HepG2 (cell line): ENCODE results near the gene ZBTB7B. TPM values are rescaled to one million over a fixed set of nuclear protein-coding genes. Genes with fewer than 3 reads are reported as not detected.

Source experiments
- ARNT2 ChIP-seq: sonication (generic); formaldehyde crosslinking; IDR thresholded peaks from 2 replicates; pipeline ENCODE4 v1.8.0; 2022; ENCODE audit warnings: mild to moderate bottlenecking, low read depth, missing genetic modification reagents, moderate library complexity
- ATF7 ChIP-seq, 2 experiments: fragments of 450-650 bp in 1 of 2; sonication (generic) in 1 of 2; formaldehyde crosslinking in 1 of 2; IDR thresholded peaks; 2 replicates each; pipeline versions ENCODE4 v1.4.0 to v1.6.1; 2016 to 2020; ENCODE audit warnings: antibody characterized with exemption in 1 of 2, mild to moderate bottlenecking in 1 of 2, missing genetic modification reagents in 1 of 2
- E2F5 ChIP-seq: sonication (generic); formaldehyde crosslinking; conservative IDR thresholded peaks from 2 replicates; pipeline ENCODE4 v1.4.0; 2020; ENCODE audit warnings: missing genetic modification reagents
- EED ChIP-seq: sonication (generic); formaldehyde crosslinking; IDR thresholded peaks from 2 replicates; pipeline ENCODE4 v1.5.0; 2020; ENCODE audit warnings: mild to moderate bottlenecking, missing genetic modification reagents
- GMEB1 ChIP-seq: sonication (generic); formaldehyde crosslinking; IDR thresholded peaks from 2 replicates; pipeline ENCODE4 v1.5.1; 2020; ENCODE audit warnings: missing genetic modification reagents, mild to moderate bottlenecking, borderline replicate concordance
- HNRNPLL ChIP-seq: fragments of 200-400 bp; formaldehyde crosslinking; IDR thresholded peaks from 2 replicates; pipeline ENCODE4 v1.6.1; 2017; ENCODE audit warnings: mild to moderate bottlenecking, low read depth, low read length; ENCODE audit not compliant: poor library complexity, severe bottlenecking
- MXD4 ChIP-seq: IDR thresholded peaks from 2 replicates; pipeline ENCODE4 v1.6.1; 2016; ENCODE audit warnings: mild to moderate bottlenecking, missing biosample characterization, missing genetic modification reagents
- SMYD3 ChIP-seq: sonication (generic); formaldehyde crosslinking; IDR thresholded peaks from 2 replicates; pipeline ENCODE4 v1.8.1; 2023; ENCODE audit warnings: mild to moderate bottlenecking, missing genetic modification reagents
- ZNF232 ChIP-seq: sonication (generic); formaldehyde crosslinking; IDR thresholded peaks from 2 replicates; pipeline ENCODE4 v1.4.0; 2020; ENCODE audit warnings: missing genetic modification reagents, borderline replicate concordance
- ZNF30 ChIP-seq: sonication (generic); formaldehyde crosslinking; IDR thresholded peaks from 2 replicates; pipeline ENCODE4 v1.5.0; 2020; ENCODE audit warnings: mild to moderate bottlenecking, missing genetic modification reagents
- ZNF367 ChIP-seq: sonication (generic); formaldehyde crosslinking; IDR thresholded peaks from 2 replicates; pipeline ENCODE4 v1.4.0; 2020; ENCODE audit warnings: missing genetic modification reagents, borderline replicate concordance
- ZNF441 ChIP-seq: sonication (generic); formaldehyde crosslinking; IDR thresholded peaks from 2 replicates; pipeline ENCODE4 v1.7.0; 2021; ENCODE audit warnings: missing genetic modification reagents, borderline replicate concordance
- ZSCAN9 ChIP-seq: IDR thresholded peaks from 2 replicates; pipeline ENCODE4 v1.6.1; 2016; ENCODE audit warnings: borderline replicate concordance
- polyA plus RNA-seq, 8 experiments: library from polyadenylated mRNA; depleted of rRNA in 3 of 8; stranded (reverse) in 7 of 8; unstranded in 1 of 8; fragments of >200 nt; fragmentation: Illumina TruSeq in 4 of 8; extraction: Trizol in 4 of 8; gene quantifications; 2 replicates each; pipeline versions ENCODE4 v1.2.1 to v1.2.3, GENCODE V29; 2011 to 2016; ENCODE audit warnings: low read depth in 4 of 8, missing spikeins in 1 of 8, mixed read lengths in 1 of 8; ENCODE audit not compliant: insufficient read depth in 1 of 8
- total RNA-seq, 5 experiments: library from RNA; depleted of rRNA; stranded (reverse); fragments of >200 nt; fragmentation: Illumina TruSeq; extraction: Trizol; gene quantifications; 2 replicates each; pipeline ENCODE4 v1.2.3, GENCODE V29; 2016; ENCODE audit warnings: low read depth in 1 of 5
- TF ChIP-seq, protein P1 (sequence below): IDR thresholded peaks from 2 replicates; pipeline ENCODE4 v1.6.1; 2018; ENCODE audit warnings: missing genetic modification reagents
- TF ChIP-seq, protein P2 (sequence below): sonication (generic); formaldehyde crosslinking; IDR thresholded peaks from one replicate; pipeline ENCODE4 v1.5.1; 2020; ENCODE audit warnings: mild to moderate bottlenecking, missing genetic modification reagents; ENCODE audit errors: not compliant biosample characterization

ZBTB7B gene
- total and polyA plus RNA-seq, 2 of the 13 experiments (the other 11 are each of a cell fraction or from before 2014, with no cell fraction given), result 15.5 to 17.5 TPM

DNA sequence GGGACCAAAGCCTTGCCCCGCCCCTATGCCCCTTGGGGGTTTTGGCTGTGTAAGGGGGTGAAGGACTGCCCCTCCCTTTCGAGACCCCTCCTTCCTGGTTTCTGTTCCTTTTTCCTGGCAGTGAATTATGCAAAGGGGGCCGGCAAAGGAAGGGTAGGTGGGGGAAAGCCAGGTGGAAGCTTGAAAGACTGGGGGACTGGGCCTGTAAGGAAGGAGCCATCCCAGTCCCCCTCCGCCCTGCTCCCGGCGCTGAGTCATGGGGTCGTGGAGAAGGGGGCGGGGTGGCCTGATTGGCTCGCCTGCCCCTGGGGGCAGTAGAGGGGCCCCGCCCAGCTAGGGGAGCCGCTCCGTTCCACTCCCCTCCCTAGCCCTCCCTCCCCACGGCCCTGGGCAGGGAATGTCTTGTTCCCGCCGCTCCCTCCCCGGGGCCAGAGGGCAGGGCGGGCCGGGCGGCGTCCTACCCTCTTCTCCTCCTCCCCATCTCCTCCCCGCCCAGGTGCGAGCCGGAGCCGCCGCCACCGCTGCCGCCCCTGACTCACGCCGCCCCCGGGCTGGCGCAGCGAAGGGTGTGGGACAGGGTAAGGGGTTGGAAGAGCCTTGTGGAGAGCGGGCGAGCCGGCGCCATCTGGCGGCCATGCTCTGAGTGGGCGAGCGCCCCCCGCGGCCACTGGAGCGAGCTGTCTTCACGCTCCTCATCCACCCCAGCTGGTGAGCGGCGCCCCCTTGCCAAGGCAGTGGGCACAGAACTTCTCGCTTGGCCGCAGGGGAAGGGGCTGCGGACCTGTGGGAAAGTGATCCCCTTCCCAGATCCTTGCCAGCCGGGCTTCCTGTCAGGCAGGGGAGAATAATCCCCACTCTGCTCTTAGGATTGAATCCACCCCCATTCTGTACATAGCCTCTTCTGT is 14.7 kb downstream of the ZBTB7B start (continued):
- peak; percentile 91 for TF ChIP-seq ARNT2
- TF ChIP-seq SMYD3, result no peak
- TF ChIP-seq MXD4 (CRISPR knock-in tag), result peak; percentile 73; the same call in 1 of the 2 replicates
- TF ChIP-seq HNRNPLL, result peak; percentile 62
- TF ChIP-seq ZNF441 (CRISPR knock-in tag), result 0 out of 2 replicates have a peak, but pooled peaks have one; percentile 9
- peak; percentile 64 for TF ChIP-seq GMEB1
- peak; percentile 49; the same call in 1 of the 2 replicates for TF ChIP-seq E2F5
- TF ChIP-seq, protein P1, sequence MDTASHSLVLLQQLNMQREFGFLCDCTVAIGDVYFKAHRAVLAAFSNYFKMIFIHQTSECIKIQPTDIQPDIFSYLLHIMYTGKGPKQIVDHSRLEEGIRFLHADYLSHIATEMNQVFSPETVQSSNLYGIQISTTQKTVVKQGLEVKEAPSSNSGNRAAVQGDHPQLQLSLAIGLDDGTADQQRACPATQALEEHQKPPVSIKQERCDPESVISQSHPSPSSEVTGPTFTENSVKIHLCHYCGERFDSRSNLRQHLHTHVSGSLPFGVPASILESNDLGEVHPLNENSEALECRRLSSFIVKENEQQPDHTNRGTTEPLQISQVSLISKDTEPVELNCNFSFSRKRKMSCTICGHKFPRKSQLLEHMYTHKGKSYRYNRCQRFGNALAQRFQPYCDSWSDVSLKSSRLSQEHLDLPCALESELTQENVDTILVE (CRISPR knock-in tag), result 0 out of 2 replicates have a peak, but pooled peaks have one; percentile 72
- no peak for TF ChIP-seq ATF7 (IDR thresholded peaks at IDR 0.05)
- no peak; the same call in 1 of the 2 replicates for TF ChIP-seq ATF7 (CRISPR knock-in tag; IDR thresholded peaks at IDR 0.05)
- TF ChIP-seq ZNF30, result no peak
- no peak for TF ChIP-seq EED (CRISPR knock-in tag)
- no peak for TF ChIP-seq ZNF232 (CRISPR knock-in tag)
- TF ChIP-seq, protein P2, sequence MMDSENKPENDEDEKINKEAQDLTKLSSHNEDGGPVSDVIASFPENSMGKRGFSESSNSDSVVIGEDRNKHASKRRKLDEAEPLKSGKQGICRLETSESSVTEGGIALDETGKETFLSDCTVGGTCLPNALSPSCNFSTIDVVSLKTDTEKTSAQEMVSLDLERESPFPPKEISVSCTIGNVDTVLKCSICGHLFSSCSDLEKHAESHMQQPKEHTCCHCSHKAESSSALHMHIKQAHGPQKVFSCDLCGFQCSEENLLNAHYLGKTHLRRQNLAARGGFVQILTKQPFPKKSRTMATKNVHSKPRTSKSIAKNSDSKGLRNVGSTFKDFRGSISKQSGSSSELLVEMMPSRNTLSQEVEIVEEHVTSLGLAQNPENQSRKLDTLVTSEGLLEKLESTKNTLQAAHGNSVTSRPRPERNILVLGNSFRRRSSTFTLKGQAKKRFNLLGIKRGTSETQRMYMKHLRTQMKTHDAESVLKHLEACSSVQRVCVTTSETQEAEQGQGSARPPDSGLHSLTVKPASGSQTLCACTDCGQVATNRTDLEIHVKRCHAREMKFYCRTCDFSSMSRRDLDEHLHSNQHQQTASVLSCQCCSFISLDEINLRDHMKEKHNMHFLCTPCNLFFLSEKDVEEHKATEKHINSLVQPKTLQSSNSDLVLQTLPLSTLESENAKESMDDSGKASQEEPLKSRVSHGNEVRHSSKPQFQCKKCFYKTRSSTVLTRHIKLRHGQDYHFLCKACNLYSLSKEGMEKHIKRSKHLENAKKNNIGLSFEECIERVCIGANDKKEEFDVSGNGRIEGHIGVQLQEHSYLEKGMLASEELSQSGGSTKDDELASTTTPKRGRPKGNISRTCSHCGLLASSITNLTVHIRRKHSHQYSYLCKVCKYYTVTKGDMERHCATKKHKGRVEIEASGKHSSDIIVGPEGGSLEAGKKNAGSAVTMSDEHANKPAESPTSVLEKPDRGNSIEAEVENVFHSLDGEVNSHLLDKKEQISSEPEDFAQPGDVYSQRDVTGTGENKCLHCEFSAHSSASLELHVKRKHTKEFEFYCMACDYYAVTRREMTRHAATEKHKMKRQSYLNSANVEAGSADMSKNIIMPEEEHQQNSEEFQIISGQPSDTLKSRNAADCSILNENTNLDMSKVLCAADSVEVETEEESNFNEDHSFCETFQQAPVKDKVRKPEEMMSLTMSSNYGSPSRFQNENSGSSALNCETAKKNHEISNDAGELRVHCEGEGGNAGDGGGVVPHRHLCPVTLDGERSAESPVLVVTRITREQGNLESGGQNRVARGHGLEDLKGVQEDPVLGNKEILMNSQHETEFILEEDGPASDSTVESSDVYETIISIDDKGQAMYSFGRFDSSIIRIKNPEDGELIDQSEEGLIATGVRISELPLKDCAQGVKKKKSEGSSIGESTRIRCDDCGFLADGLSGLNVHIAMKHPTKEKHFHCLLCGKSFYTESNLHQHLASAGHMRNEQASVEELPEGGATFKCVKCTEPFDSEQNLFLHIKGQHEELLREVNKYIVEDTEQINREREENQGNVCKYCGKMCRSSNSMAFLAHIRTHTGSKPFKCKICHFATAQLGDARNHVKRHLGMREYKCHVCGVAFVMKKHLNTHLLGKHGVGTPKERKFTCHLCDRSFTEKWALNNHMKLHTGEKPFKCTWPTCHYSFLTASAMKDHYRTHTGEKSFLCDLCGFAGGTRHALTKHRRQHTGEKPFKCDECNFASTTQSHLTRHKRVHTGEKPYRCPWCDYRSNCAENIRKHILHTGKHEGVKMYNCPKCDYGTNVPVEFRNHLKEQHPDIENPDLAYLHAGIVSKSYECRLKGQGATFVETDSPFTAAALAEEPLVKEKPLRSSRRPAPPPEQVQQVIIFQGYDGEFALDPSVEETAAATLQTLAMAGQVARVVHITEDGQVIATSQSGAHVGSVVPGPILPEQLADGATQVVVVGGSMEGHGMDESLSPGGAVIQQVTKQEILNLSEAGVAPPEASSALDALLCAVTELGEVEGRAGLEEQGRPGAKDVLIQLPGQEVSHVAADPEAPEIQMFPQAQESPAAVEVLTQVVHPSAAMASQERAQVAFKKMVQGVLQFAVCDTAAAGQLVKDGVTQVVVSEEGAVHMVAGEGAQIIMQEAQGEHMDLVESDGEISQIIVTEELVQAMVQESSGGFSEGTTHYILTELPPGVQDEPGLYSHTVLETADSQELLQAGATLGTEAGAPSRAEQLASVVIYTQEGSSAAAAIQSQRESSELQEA (CRISPR knock-in tag), result peak; percentile 44
- TF ChIP-seq ZNF367 (CRISPR knock-in tag), result 0 out of 2 replicates have a peak, but pooled peaks have one; percentile 50
- TF ChIP-seq ZSCAN9 (CRISPR knock-in tag), result peak; percentile 73; the same call in 1 of the 2 replicates
